Measurements from ENCODE around the gene CDC14B.

Gene CDC14B

DNA sequence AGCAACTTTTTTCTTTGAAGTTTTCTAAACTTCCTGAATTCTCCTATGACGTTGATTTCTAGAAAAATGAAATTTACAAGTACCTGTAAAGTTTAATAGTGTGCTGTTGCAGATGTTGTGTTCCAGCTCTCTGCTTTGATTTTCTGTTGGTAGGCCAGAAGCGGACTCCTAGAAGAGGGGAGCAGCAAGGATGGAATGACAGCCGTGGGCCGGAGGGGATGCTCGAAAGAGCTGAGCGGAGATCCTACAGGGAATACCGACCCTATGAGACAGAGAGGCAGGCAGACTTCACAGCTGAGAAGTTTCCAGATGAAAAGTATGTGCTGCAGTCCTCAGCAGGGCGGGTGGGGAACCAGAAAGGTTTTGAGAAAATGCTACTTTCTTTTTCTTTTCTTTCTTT lies 161.4 kb downstream of the CDC14B start:
- H3K4me2 ChIP-seq (ENCODE audit: low read depth, low read length, poor library complexity, severe bottlenecking): no peak overlapping the region
- H3K27me3 ChIP-seq (ENCODE audit: insufficient read depth, low read length, poor library complexity, severe bottlenecking): no peaks in the 10 kb centered on the region
- no peaks in the 10 kb centered on the region for H4K20me1 ChIP-seq (ENCODE audit: insufficient read depth, low read length, poor library complexity, severe bottlenecking)
- peaks cover 3% of the 10 kb centered on the region for H3K4me1 ChIP-seq (ENCODE audit: insufficient read depth, low read length, poor library complexity, severe bottlenecking)
- no peaks in the 10 kb centered on the region for H3K9me2 ChIP-seq (replicated peaks; ENCODE audit: low read depth, low read length)
- H3K79me2 ChIP-seq (ENCODE audit: insufficient read depth, low read length): no peaks in the 10 kb centered on the region
- no peak overlapping the region for H3K4me3 ChIP-seq (ENCODE audit: low read length, poor library complexity, severe bottlenecking)
- no peaks in the 10 kb centered on the region for H3K36me3 ChIP-seq (ENCODE audit: insufficient read depth, low read length)
- no peak for TF ChIP-seq CTCF (conservative IDR thresholded peaks at IDR 0.05; ENCODE audit: low read length)
- TF ChIP-seq EZH2phosphoT487 (IDR thresholded peaks at IDR 0.05; ENCODE audit: borderline replicate concordance): no peak
- H2AFZ ChIP-seq (ENCODE audit: low read length): no peak overlapping the region
- H3K9me3 ChIP-seq (ENCODE audit: insufficient read depth, low read depth, low read length): no peaks in the 10 kb centered on the region
- no peak overlapping the region for H3K9ac ChIP-seq (ENCODE audit: low read depth, low read length, poor library complexity, severe bottlenecking)
- no peaks in the 10 kb centered on the region for H3F3A ChIP-seq (ENCODE audit: low read depth)

- H3F3A ChIP-seq (ENCODE audit: low read depth): no peaks in the 10 kb centered on the region
- H3K4me2 ChIP-seq (ENCODE audit: low read depth, low read length, poor library complexity, severe bottlenecking): no peak overlapping the region
- H3K4me1 ChIP-seq (ENCODE audit: insufficient read depth, low read length, poor library complexity, severe bottlenecking): peaks cover 3% of the 10 kb centered on the region
- H3K9me2 ChIP-seq (replicated peaks; ENCODE audit: low read depth, low read length): no peaks in the 10 kb centered on the region
- no peak overlapping the region for H3K4me3 ChIP-seq (ENCODE audit: low read length, poor library complexity, severe bottlenecking)
- no peaks in the 10 kb centered on the region for H3K79me2 ChIP-seq (ENCODE audit: insufficient read depth, low read length)
- H3K36me3 ChIP-seq (ENCODE audit: insufficient read depth, low read length): no peaks in the 10 kb centered on the region
- no peak overlapping the region for H3K9ac ChIP-seq (ENCODE audit: low read depth, low read length, poor library complexity, severe bottlenecking)
- TF ChIP-seq CTCF (conservative IDR thresholded peaks at IDR 0.05; ENCODE audit: low read length): no peak
- no peak for TF ChIP-seq EZH2phosphoT487 (IDR thresholded peaks at IDR 0.05; ENCODE audit: borderline replicate concordance)
- H2AFZ ChIP-seq (ENCODE audit: low read length): no peak overlapping the region
- H3K9me3 ChIP-seq (ENCODE audit: insufficient read depth, low read depth, low read length): no peaks in the 10 kb centered on the region
- H4K20me1 ChIP-seq (ENCODE audit: insufficient read depth, low read length, poor library complexity, severe bottlenecking): no peaks in the 10 kb centered on the region
- no peaks in the 10 kb centered on the region for H3K27me3 ChIP-seq (ENCODE audit: insufficient read depth, low read length, poor library complexity, severe bottlenecking)
Observed at GRCh38 chr9:96457266-96457665, 162.4 kb downstream of the CDC14B start.

DNA sequence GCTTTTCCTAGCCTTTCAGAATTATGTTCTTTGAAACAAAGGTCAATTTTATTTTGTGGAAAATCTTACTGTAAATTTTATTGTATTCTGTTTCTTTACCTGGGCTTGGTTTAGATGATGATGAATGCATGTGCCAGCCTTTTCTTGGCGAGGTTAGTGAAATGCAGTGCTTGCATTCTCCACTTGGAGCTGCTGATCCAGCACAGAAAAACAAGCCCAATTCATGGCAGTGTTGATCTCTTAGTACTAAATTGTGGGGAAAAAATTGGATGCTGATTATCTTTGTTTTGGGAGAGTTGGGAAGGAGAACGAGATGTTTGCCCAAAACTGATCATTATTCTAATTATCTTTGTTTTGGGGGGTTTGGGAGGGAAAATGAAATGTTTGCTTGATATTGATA lies 166.0 kb downstream of the CDC14B start:
- Histone ChIP-seq H3K4me3 (ENCODE audit: low read length, poor library complexity, severe bottlenecking) (no peak overlapping the region), H2AFZ (ENCODE audit: low read length) (no peak overlapping the region), H3K4me2 (ENCODE audit: low read depth, low read length, poor library complexity, severe bottlenecking) (no peak overlapping the region), H3K9ac (ENCODE audit: low read depth, low read length, poor library complexity, severe bottlenecking) (no peak overlapping the region), H3K36me3 (ENCODE audit: insufficient read depth, low read length) (no peaks in the 10 kb centered on the region), H3K79me2 (ENCODE audit: insufficient read depth, low read length) (peaks cover 5% of the 10 kb centered on the region; the same call in 1 of the 2 replicates), H3K4me1 (ENCODE audit: insufficient read depth, low read length, poor library complexity, severe bottlenecking) (peaks cover 15% of the 10 kb centered on the region), H3K27me3 (ENCODE audit: insufficient read depth, low read length, poor library complexity, severe bottlenecking) (peaks cover under 1% of the 10 kb centered on the region), H3K9me2 (replicated peaks; ENCODE audit: low read depth, low read length) (no peaks in the 10 kb centered on the region), H3F3A (ENCODE audit: low read depth) (no peaks in the 10 kb centered on the region), H3K9me3 (ENCODE audit: insufficient read depth, low read depth, low read length) (no peaks in the 10 kb centered on the region), H4K20me1 (ENCODE audit: insufficient read depth, low read length, poor library complexity, severe bottlenecking) (peaks cover 7% of the 10 kb centered on the region)
- no peak for TF ChIP-seq EZH2phosphoT487 (IDR thresholded peaks at IDR 0.05; ENCODE audit: borderline replicate concordance)
- peak; percentile 48 for TF ChIP-seq CTCF (conservative IDR thresholded peaks at IDR 0.05; ENCODE audit: low read length)

Data from Loucy (cell line).